Stimulated activated CD8-positive, alpha-beta memory T cell treated with anti-CD3 and anti-CD28 coated beads, Interleukin-2, amount 100 ng/mL, for 48 hours (primary cell): ENCODE data around the gene GOLGA2.
"Not testable (repeated sequence)": the region's sequence is repeated elsewhere in the genome, so short reads cannot be mapped to it uniquely, and the experiment has no call there.

Source experiments
- DNase-seq, 2 donors: peaks; one replicate each; pipeline ENCODE4 v3.0.0-alpha.2; 2020; ENCODE audit warnings: low read depth in 2 of 2

GOLGA2 gene

DNA sequence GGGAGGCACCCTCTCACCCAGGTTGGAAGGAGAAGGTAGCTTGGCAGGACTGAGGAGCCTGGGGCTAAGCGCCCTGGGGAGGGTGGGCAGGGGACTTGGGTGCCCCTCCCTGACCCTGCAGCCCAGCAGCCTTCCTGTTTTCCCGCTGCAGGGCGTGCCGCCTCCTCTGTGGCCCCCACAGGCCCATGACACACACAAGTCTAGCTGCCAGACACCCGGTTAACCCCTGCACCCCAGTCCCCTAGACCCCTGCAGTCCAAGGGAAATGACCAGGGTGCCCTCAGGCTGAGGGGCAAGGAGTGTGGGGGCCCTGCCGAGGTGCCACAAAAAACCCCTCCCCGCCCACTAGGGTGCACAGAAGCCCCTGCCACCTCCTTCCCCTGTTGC, 33.0 kb downstream of the GOLGA2 start:
- DNase-seq = no peak

DNA sequence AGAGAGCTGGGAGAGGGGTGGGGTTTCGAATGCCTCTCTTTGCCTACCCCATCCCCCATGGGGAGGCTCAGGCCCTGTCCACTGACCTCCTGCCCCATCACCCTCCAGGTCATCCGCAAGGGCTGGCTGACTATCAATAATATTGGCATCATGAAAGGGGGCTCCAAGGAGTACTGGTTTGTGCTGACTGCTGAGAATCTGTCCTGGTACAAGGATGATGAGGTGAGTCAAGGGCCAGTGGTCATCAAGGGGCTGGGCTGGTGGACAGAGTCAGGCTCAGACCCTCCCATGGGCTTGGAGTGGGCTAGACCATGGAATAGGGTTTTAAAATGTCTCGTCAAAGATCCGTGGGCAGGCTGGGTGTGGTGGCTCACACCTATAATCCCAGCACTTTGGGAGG, 33.7 kb downstream of the GOLGA2 start:
- DNase-seq = no peak

DNA sequence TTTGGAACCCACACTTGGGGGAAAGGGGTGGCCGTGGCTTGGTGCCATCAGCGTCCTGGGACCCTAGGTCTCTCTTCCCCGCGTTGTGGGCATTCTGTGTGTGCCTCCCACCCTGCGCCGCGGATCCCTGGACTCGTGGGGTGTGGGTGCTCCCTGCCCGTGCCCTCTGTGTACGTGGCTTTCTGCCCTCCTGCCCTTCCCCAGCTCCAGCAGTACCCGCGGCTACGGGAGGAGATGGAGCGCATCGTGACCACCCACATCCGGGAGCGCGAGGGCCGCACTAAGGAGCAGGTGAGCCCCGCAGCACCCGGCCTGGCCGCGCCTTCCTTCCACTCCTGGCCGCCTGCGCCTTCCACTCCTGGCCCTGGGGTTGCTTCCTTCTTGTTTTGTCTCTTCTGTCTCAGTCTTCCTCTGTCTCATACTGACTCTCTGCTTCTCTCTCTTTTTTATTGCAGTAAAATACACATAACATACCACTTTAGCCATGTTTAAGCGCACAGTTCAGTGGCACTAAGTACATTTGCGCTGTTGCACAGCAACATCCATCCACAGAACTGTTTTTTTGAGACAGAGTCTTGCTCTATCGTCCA, 41.9 kb downstream of the GOLGA2 start:
- no peak for DNase-seq

DNA sequence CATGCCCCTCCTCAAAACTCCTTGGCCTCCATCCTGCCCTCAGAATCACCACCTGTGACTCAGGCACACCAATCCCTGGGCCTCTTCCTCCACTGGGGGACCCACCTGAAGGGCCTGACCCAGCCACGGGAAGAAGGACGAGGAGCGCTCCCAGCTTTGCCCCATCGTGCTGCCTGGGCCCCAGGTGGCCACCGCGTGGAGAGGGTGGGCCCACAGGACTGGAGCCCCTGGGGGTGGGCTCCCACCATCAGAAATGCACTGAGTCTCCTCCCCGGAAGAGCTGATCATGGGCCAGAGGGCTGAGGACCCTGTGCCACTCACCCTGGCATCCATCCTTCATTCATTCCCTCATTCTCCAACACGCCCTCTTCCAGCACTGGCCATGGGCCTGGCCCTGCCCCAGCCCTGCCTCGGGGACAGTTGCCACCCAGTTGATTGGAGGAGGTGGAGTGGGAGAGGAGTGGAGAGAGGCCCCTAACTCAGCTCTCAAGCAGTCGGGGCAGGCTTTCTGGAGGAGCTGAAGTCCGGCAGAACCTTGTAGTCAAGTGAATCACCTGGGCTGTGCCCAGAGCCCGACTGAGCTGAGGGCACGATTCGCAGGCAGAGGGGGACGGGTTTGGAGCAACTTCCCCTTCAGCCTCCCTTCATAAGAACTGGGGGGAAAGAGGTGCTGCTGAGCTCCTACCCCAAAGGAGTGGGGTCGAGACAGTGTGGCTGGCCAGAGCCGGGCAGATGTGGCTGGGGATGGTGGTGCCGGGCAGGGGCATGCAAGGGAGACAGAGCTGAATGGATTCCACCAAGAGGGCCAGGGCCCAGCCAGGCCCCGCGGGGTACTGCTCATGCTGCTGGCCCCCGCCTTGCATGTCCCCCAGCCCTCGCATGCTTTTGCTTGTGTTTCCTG, 43.0 kb downstream of the GOLGA2 start:
- no peak for DNase-seq

DNA sequence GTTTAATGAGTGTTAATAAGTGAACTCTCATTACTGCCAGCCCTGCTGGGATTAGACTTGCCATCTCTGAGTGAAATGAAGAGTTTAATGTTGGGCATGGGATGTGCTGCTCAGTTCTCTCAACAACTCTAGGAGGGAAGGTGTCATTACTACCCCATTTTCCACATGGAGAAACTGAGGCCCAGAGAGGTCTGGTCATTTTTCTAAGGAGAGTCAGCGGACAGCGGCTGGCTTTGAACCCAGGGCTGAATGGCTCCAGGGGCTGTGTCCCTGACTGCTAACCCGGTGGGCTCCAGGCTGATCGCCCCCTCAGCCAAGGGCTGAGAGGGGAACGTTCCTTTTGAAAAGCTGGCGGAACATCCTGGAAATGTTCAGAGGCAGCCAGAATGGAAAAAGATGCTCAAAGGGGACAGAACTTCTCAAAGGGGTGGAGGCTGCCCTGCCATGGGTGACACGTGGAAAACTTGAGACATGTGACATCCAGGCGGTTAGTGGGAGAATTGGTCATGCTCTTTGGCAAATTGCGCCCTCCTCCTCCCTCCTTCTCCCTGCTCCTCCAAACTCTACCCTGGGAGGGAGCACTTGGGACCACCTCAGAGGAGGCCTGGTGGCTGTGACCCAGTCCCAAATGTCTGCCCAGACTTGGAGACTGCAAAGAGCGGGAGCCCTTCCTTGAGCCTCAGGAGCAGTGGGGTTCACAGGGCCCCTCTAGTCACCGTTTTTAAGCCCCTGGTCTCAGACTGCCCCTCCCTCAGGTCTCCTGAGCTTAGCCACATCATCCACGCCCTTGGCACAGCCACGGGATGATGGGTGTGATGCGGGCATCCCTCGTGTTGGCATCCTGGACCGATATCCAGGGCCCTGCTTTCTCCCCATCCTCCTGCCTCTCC, 43.9 kb downstream of the GOLGA2 start:
- DNase-seq = no peak

DNA sequence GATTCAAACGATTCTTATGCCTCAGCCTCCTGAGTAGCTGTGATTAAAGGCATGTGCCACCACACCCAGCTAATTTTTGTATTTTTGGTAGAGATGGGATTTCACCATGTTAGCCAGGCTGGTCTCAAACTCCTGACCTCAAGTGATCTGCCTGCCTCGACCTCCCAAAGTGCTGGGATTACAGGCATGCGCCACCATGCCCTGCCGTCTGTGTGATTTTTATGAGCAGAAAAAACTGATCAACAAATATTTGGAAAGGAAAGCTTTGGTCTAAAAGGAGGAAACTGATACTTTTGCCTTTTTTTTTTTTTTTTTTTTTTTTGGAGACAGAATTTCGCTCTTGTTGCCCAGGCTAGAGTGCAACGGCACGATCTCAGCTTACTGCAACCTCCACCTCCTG, 44.9 kb downstream of the GOLGA2 start:
- DNase-seq = not testable (repeated sequence)

DNA sequence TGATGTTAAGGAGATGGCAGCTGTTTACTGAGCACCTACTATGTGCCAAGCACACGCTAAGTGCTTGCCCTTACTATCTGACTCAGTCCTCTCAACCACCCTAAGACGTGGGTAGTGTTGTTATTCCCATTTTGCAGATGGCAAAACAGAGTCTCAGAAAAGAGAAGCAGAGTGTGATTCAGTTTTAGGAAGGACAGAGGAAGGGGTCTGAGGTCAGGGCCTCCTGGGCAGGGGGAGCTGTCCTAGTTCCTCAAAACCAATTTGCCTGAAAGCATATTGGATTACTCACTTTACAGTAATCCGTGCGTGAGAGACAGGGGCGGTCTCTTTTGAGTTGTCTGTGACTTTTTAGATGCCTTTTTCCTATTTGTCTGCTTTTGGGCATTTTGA, 49.4 kb downstream of the GOLGA2 start:
- no peak for DNase-seq

DNA sequence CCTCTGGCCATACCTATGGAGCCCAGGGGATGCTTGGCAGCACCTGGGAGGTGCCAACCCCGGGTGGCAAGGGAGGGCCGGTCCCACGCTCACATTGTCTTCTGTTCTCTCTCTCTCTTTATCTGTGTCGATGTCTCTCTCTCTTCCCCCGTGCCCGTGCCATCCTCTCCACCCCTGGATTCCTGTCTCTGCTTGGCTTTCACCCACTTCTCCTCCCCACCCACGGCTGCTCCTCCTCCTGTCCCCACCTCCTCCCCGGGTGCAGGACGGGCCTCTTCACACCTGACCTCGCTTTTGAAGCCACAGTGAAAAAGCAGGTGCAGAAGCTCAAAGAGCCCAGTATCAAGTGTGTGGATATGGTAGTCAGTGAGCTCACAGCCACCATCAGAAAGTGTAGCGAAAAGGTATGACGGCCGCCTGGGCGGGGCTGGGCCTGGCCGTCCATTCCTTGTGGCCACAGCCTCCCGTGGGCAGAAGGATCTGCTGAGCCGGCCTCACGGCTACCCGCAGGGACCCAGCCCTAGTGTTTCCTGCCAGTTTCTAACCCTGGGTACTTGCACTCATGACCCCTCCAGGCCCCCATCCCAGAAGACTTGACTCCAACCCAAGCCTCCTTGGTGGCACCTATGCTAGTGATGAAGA, 49.9 kb downstream of the GOLGA2 start:
- no peak for DNase-seq

DNA sequence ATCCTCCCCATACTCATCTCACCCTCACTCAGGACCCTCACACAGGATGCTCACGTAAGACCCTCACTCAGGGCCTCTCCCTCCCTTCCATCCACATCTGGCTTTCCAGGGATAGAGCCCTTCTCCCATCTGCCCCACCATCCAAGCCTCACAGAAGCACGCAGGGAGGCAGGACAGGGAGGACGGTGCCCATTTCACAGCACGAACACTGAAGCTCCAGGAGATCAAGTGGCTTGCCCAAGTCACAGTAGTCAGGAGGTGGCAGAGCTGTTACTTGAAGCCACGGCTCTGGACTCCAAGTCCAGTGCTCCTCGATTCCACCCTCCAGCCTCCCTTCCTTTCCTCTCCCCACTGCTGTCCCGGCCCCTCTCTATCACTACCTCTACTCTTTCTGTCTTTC, 50.9 kb downstream of the GOLGA2 start:
- DNase-seq = no peak

DNA sequence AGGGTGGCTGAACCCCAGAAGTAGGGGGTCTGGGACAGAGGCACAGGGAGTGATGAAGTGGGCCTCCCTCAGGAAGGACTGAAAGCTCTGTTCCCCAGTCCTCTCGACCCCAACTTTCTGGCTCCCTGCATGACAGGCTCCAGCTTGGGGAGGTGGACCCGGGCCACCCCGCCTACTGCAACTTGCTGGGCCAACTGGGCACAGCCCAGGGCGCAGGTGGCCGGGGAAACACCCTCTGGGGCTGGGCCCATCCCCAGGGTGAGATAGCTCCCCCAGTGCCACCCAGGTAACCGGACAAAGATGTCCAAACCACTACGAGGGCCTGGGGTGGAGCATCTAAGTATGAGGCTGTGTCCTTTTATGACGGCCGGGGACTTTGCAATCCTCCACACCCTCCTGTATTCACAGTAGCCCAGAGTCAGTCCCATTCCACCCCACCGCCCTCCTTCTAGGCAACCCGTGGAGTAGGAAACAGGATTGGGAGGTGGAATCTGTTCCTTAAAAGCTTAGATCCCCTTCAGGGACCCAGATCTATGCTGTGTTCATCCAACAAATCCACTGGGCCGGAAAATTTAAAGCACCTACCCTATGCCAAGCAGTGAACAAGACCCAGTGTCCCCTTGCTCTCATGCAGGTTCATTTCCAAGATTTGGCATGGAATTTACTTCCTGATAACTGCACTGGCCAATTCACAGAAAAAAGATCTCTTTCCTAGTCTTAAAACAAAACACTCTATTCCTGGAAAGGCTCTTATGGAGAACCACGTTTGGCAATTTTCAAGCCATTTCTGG, 52.7 kb downstream of the GOLGA2 start:
- DNase-seq = no peak

DNA sequence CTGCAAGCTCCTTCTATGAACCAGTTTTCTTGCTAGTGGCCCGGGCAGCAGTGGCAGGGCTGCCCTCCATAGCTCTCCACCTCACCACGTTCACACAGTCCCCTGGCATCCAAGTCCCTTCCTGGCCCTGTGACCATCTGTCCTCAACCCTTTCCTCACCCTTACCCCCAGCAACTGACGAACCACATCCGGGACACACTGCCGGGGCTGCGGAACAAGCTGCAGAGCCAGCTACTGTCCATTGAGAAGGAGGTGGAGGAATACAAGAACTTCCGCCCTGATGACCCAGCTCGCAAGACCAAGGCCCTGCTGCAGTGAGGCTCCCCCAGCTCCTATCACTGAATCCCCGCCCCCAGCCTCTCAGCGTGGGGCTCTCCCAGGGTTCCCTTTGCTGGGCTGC, 53.8 kb downstream of the GOLGA2 start:
- DNase-seq = no peak

DNA sequence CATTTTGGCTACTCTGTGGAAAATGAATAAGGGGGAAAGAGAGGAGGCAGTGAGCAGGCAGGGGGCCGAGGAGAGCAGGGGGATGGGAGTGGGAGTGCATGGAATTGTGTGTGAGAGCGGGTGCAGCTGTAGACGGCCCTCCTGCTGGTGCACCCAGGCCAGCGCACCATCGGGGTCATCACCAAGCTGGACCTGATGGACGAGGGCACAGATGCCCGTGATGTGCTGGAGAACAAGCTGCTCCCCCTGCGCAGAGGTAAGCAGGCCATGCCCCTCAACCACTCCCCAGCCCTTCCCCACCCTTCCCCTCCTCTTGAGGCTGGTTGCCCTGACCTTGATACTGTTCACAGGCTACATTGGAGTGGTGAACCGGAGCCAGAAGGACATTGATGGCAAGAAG, 56.0 kb downstream of the GOLGA2 start:
- DNase-seq = no peak

DNA sequence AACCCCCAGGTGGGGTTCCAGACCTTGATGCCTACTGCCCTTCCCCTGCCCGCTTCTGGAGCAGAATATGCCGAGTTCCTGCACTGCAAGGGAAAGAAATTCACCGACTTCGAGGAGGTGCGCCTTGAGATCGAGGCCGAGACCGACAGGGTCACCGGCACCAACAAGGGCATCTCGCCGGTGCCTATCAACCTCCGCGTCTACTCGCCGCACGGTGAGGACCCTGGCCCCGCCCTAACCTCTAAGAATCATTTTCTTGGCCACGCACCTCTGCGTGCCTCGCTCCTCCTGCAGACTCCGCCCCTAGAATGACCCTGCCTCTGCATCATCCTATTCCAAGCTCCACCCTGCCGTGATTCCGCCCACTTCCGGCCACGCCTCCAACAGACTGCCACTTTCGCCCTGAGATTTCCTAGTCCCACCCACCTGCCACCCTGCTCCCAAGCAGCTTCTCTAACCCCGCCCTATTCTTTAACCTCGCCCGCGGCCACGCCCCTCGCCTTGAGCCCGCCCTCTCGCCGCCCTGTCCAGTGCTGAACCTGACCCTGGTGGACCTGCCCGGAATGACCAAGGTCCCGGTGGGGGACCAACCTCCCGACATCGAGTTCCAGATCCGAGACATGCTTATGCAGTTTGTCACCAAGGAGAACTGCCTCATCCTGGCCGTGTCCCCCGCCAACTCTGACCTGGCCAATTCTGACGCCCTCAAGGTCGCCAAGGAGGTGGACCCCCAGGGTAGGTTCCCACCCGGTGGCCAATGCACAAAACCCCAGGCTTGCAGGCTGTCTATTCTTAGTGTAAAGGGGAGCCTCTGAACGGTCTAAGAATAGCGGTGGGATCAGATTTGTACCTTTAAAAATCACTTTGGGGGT, 57.1 kb downstream of the GOLGA2 start:
- DNase-seq = peak; percentile 83 to 96

DNA sequence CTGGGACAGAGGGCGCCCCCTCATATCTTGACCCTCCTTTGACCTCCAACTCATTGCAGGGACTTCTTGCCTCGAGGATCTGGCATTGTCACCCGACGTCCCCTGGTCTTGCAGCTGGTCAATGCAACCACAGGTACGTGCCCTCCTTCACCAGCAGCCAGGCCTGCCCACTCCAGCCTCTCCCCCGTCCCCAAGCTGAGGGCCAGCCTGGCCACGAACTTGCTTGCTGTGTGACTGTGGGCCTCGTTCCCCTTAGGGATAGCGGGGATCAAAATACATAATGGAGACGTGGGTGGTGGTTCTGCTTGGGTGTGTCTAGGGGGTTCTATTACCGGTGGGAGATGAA, 57.7 kb downstream of the GOLGA2 start:
- DNase-seq = no peak

DNA sequence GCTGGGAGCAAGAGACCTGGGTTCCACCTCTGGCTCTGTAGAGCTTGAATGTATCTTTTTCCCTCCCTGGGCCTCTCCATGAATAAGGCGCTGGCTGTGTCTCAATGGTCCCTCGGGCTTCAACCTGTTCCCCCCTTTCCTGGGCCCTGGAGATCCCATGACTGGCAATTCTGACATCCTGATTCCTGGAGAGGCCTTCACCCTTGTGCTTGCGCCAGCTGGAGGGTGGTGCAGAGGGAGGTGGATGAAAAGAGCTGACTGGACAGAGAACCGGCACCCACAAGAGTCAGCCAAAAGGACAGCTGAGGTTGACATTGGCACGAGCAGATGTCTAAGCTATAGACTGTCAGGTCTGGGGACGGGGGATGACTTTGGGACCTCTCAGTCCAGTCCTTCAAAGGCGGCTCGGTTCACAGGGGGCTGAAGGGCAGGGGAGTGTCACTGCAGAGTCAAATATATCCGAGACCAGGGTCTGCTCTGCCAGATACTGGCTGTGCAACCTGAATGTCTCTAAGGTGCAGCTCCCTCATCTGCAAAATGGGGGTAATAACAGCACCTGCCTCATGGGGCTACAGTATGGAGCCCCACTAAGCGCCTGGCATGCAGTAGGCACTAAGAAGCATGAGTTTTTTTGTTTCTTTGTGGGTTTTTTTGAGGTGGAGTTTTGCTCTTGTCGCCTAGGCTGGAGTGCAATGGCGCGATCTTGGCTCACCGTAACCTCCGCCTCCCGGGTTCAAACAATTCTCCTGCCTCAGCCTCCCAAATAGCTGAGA, 58.8 kb downstream of the GOLGA2 start:
- no peak for DNase-seq

DNA sequence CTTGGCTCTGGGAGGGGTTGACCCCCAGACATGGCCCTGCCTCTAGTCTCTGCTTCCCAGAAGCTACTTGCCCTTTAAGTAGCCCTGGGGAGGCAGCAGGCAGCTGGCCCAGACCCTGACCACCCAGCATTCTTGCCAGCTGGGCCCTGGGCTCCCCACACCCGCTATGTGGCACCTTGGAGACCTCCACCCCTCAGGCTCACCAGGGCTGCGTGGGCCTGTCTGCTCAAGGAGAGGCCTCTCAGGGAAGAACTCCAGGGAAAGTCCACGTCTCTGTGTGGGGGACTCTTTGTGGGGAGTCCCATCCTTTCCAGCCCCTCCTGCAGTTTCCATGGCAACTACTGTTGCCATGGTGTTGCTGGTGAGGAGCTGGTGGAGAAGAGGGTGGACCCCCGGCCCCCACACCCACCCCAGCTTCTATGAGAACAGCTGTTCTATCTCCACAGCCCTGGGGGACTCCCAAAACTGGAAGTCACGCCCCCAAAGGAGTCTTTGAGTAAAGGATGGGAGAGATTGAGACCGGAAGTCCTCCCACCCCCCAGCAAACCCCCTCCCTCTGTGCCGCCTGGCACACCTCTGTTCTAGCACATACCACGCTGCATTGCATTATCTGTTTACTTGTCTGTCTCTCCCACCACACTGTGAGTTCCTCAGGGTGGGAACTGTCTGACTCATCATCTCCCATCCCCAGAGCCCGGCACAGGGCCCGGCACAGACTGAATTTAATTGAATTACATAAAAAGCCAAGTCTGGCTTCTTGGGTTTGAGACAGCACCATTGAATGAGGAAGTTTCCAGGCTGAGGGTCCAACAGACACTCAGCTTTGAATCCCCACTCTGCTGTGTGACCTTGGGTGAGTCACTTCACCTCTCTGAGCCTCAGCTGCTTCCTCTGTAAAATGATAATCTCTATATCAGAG, 60.1 kb downstream of the GOLGA2 start:
- no peak for DNase-seq

DNA sequence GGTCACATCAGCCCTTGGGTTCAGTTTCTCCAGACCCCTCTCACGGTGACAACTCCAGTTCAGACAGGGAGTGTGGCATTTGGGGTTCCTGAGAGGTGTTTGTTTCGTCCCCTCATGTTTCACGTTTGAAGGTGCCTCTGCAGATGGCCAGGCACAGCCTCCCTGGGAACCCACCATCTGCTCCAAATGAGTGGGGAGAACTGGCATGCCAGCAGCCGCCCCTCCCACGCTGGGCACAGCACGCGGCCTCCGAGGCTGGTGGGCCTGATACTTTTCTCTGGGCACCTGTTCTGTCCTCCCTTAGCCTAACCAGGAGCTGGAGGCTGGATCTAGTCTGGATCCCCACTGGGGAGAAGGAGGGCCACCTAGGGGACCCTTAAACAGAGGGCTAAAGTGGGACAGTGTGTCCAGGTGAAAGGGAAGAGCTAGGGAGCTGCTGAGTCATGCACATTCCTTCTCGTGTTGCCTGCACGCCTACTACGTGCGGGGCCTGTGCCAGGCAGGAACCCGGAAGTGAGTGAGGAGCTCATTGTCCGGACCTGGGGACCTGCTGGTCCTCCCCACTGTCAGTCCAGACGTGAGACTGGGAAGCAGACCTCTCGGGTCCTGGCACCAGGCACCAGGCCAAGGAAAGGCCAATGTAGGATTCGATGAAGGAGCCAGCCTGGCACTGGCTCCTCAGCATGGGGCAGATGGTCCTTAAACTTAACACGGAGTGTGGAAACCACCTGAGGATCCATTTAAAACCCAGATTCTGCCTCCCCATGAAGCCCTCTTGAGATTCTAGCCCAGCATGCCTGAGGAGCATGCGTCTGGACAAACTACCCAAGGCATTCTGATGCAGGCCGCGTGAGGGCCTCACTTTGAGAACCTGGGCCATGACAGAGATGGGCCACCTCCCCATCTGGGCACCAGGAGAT, 61.0 kb downstream of the GOLGA2 start:
- DNase-seq = no peak
